OCI-LY3 (cell line): ENCODE data around the gene ALDH3B2.

Experiments used
- CTCF ChIP-seq: fragments of 200-600, 300-600 bp; sonication (generic); IDR thresholded peaks from 2 replicates; pipeline ENCODE4 v1.5.1; 2014; ENCODE audit warnings: antibody characterized with exemption, low read length, low read depth
- EZH2phosphoT487 ChIP-seq: fragments of 200-600 bp; shearing (Covaris generic); IDR thresholded peaks from 2 replicates; pipeline ENCODE4 v1.6.1; 2018; ENCODE audit warnings: antibody characterized with exemption, mixed run types, low read depth

- no peak for TF ChIP-seq CTCF
- TF ChIP-seq EZH2phosphoT487: no peak
Observed at GRCh38 chr11:67666676-67667489, 7.5 kb downstream of the ALDH3B2 start.
